ENCODE data around the gene WDR33. TPM values are rescaled to one million over a fixed set of nuclear protein-coding genes. Genes with fewer than 3 reads are reported as not detected.

The WDR33 gene
- total and polyA plus RNA-seq, 2 experiments from 2014 or later: 16.9 to 43.8 TPM

DNA sequence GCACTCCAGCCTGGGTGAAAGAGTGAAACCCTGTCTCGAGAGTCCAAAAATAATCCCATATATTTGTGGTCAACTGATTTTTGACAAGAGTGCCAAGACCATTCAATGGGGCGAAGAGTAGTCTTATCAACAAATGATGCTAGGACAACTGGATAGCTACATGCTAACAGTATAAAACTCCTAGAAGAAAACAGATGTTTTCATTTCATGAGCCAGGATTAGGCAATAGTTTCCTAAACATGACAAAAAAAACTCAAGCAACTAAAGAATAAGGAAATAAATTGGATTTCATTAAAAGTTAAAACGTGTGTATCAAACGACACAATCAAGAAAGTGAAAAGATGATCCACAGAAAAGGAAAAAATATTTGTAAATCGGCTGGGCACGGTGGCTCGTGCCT is 141.9 kb downstream of the WDR33 start:
- Histone ChIP-seq H4K20me1 (ENCODE audit: insufficient read depth) (no peaks in the 10 kb centered on the region), H3K79me2 (ENCODE audit: insufficient read depth) (peaks cover 41% of the 10 kb centered on the region), H3F3A (ENCODE audit: insufficient read depth) (peaks cover 16% of the 10 kb centered on the region), H3K36me3 (ENCODE audit: low read depth) (no peaks in the 10 kb centered on the region), H2AFZ (no peak overlapping the region), H3K4me1 (ENCODE audit: insufficient read depth) (peaks cover 23% of the 10 kb centered on the region), H3K4me3 (no peak overlapping the region), H3K9ac (no peak overlapping the region), H3K9me3 (ENCODE audit: low read depth) (no peaks in the 10 kb centered on the region), H3K4me2 (ENCODE audit: unreplicated experiment) (no peak overlapping the region), H3K9me2 (ENCODE audit: insufficient read depth) (no peaks in the 10 kb centered on the region), H3K27me3 (replicated peaks; ENCODE audit: insufficient read depth) (no peaks in the 10 kb centered on the region), H3K27ac (no peak overlapping the region)
- peak; percentile 58 for DNase-seq
- in situ Hi-C loops (cut with MboI): no loop called here
- WGBS, 2 experiments (ENCODE audit: low coverage in 1 of 2, low lambda C conversion rate in 2 of 2, missing lambda C conversion rate in 2 of 2): 32 to 35% methylated on average over 7 of the region's 7 CpGs
- TF ChIP-seq EZH2 (IDR thresholded peaks at IDR 0.05; ENCODE audit: insufficient read depth, poor library complexity, severe bottlenecking) (no peak), EZH2phosphoT487 (IDR thresholded peaks at IDR 0.05; ENCODE audit: insufficient read depth, low read depth) (no peak)

DNA sequence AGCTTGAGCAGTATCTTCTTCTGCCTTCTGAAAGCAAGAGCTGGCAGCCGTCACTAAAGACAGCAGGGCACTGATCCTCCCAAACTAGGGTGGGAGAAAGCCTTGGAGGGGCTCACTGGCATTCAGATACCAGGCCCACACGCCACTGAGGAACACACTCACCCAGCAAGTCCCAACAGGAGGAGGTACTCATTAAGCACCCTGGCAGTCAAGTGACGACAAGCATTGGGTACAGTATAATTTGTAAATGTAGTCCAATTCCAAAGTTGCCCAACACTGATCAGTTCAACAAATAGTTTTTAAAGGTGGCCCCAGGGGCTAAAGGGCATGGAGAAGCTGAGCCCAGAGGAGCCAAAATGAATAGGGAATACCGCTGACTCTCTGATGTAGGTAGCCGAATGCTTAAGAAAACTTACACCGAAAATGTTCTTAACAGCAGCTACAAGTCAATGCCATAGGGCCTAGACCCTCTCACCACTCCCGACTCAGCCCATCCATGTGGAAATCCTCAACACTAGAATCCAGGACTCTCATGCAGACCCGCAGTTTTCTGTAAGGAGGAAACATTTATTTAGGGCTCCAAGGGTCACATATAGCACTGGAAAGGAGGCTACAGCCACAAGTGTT is 145.6 kb downstream of the WDR33 start:
- in situ Hi-C loops (cut with MboI): no loop called here

GRCh38 chr2:127664895-127665225 is 146.1 kb downstream of the WDR33 start:
- Histone ChIP-seq H3K4me1 (ENCODE audit: insufficient read depth) (peaks cover 16% of the 10 kb centered on the region), H3K9me2 (ENCODE audit: insufficient read depth) (no peaks in the 10 kb centered on the region), H4K20me1 (ENCODE audit: insufficient read depth) (no peaks in the 10 kb centered on the region), H3K27ac (no peak overlapping the region), H3K4me2 (ENCODE audit: unreplicated experiment) (no peak overlapping the region), H2AFZ (no peak overlapping the region), H3K9me3 (ENCODE audit: low read depth) (no peaks in the 10 kb centered on the region), H3K79me2 (ENCODE audit: insufficient read depth) (peaks cover 58% of the 10 kb centered on the region), H3K4me3 (no peak overlapping the region), H3K9ac (peak overlapping the region; percentile 44; the same call in 1 of the 2 replicates), H3F3A (ENCODE audit: insufficient read depth) (peaks cover 2% of the 10 kb centered on the region; the same call in 1 of the 2 replicates), H3K36me3 (ENCODE audit: low read depth) (no peaks in the 10 kb centered on the region), H3K27me3 (replicated peaks; ENCODE audit: insufficient read depth) (no peaks in the 10 kb centered on the region)
- in situ Hi-C loops (cut with MboI): no loop called here
- WGBS, 2 experiments (ENCODE audit: low coverage in 1 of 2, low lambda C conversion rate in 2 of 2, missing lambda C conversion rate in 2 of 2): 86 to 91% methylated on average over 6 of the region's 6 CpGs
- DNase-seq: no peak
- TF ChIP-seq EZH2phosphoT487 (IDR thresholded peaks at IDR 0.05; ENCODE audit: insufficient read depth, low read depth) (no peak), EZH2 (IDR thresholded peaks at IDR 0.05; ENCODE audit: insufficient read depth, poor library complexity, severe bottlenecking) (no peak)

More for the DNA sequence above, 145.6 kb downstream of the WDR33 start:
- no peak overlapping the region for H3K27ac ChIP-seq
- H3K79me2 ChIP-seq (ENCODE audit: insufficient read depth): peaks cover 57% of the 10 kb centered on the region
- 90 to 92% methylated on average over 8 of the region's 8 CpGs for WGBS, 2 experiments (ENCODE audit: low coverage in 1 of 2, low lambda C conversion rate in 2 of 2, missing lambda C conversion rate in 2 of 2)
- no peak overlapping the region for H3K4me2 ChIP-seq (ENCODE audit: unreplicated experiment)
- H3K9me3 ChIP-seq (ENCODE audit: low read depth): no peaks in the 10 kb centered on the region
- no peaks in the 10 kb centered on the region for H3K36me3 ChIP-seq (ENCODE audit: low read depth)
- peaks cover 19% of the 10 kb centered on the region for H3K4me1 ChIP-seq (ENCODE audit: insufficient read depth)
- peaks cover 8% of the 10 kb centered on the region for H3F3A ChIP-seq (ENCODE audit: insufficient read depth)
- no peak for DNase-seq
- no peaks in the 10 kb centered on the region for H4K20me1 ChIP-seq (ENCODE audit: insufficient read depth)
- no peak overlapping the region for H2AFZ ChIP-seq
- H3K9me2 ChIP-seq (ENCODE audit: insufficient read depth): no peaks in the 10 kb centered on the region
- no peak overlapping the region for H3K9ac ChIP-seq
- H3K27me3 ChIP-seq (replicated peaks; ENCODE audit: insufficient read depth): no peaks in the 10 kb centered on the region
- TF ChIP-seq EZH2phosphoT487 (IDR thresholded peaks at IDR 0.05; ENCODE audit: insufficient read depth, low read depth) (no peak), EZH2 (IDR thresholded peaks at IDR 0.05; ENCODE audit: insufficient read depth, poor library complexity, severe bottlenecking) (no peak)
- H3K4me3 ChIP-seq: no peak overlapping the region

GRCh38 chr2:127664065-127664894 is 146.7 kb downstream of the WDR33 start:
- in situ Hi-C loops (cut with MboI): no loop called here
- Histone ChIP-seq H3K27ac (no peak overlapping the region), H3K9me2 (ENCODE audit: insufficient read depth) (no peaks in the 10 kb centered on the region), H3K36me3 (ENCODE audit: low read depth) (no peaks in the 10 kb centered on the region), H3K9ac (peak overlapping the region; percentile 44), H4K20me1 (ENCODE audit: insufficient read depth) (no peaks in the 10 kb centered on the region), H3F3A (ENCODE audit: insufficient read depth) (no peaks in the 10 kb centered on the region), H3K79me2 (ENCODE audit: insufficient read depth) (peaks cover 56% of the 10 kb centered on the region), H3K4me2 (ENCODE audit: unreplicated experiment) (peak overlapping the region; percentile 64), H3K4me1 (ENCODE audit: insufficient read depth) (peaks cover 16% of the 10 kb centered on the region), H3K27me3 (replicated peaks; ENCODE audit: insufficient read depth) (no peaks in the 10 kb centered on the region), H3K9me3 (ENCODE audit: low read depth) (no peaks in the 10 kb centered on the region), H2AFZ (peak overlapping the region; percentile 56; the same call in 1 of the 2 replicates), H3K4me3 (peak overlapping the region; percentile 59)
- TF ChIP-seq EZH2phosphoT487 (IDR thresholded peaks at IDR 0.05; ENCODE audit: insufficient read depth, low read depth): no peak
- no peak for TF ChIP-seq EZH2 (IDR thresholded peaks at IDR 0.05; ENCODE audit: insufficient read depth, poor library complexity, severe bottlenecking)
- peak; percentile 41 for DNase-seq
- WGBS, 2 experiments (ENCODE audit: low coverage in 1 of 2, low lambda C conversion rate in 2 of 2, missing lambda C conversion rate in 2 of 2): 16 to 22% methylated on average over 49 to 55 of the region's 69 CpGs

Measured in GM23248 (cell line).